GM19023 (cell line): ENCODE results near the gene RAMP3.
"Not testable (repeated sequence)": the region's sequence is repeated elsewhere in the genome, so short reads cannot be mapped to it uniquely, and the experiment has no call there.

Experiments
- ATAC-seq: cut with Tn5 transposase; IDR thresholded peaks from one replicate; pipeline ENCODE4 v1.9.1; 2021; ENCODE audit warnings: mild to moderate bottlenecking, moderate library complexity; ENCODE audit not compliant: unreplicated experiment

The RAMP3 gene

GRCh38 chr7:45131891-45132290 lies 25.7 kb upstream of the RAMP3 start:
- no peak for ATAC-seq

DNA sequence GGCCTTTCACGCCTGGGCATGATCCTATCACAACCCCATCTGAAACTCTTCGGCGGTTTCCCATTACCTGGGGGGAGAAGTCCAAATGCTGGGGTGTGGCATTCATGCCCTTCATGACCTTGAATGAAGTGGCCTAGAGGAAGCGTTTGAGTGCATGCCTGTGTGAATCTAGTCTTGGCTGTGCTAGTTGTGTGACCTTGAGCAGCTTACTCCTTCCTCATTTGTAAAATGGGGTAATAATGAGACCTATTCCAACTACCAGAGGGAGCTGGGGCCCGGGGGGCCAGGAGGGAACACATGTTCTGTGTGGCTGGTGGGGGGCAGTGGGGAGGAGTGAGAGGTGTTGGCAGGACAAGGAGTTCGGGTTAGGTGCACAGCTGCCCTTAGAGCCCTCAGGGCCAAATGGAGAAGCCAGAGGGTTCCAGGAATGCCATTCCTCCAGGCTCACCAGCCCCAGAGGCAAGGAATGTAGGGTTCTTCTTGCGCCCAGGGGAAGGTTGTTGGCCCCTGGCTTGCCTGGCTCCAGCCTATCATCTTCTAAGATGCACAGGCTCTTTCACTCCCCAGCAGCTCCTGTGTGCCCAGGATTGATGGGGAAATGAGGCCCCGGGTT lies 24.8 kb upstream of the RAMP3 start:
- no peak for ATAC-seq

- no peak for ATAC-seq
Observed at GRCh38 chr7:45133352-45133751, 24.2 kb upstream of the RAMP3 start.

DNA sequence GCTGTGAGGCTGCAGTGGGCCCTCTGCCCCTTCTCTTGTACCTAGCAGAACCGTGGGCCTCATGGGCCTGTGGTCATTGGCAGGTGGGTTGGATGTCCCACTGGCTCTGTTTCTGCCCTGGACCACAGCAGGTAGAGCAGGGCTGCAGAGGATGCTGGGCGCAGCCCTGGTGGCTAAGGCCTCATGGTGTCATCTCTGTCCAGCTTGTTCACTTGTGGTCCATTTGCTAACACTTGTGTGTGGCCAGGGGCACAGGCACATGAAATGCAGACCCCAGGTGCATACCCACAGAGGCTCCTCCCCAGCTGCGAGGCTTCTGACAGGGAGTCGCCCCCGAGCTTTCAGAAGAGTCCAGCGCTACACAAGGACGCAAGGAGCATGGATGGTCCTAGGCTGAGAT lies 23.7 kb upstream of the RAMP3 start:
- no peak for ATAC-seq

DNA sequence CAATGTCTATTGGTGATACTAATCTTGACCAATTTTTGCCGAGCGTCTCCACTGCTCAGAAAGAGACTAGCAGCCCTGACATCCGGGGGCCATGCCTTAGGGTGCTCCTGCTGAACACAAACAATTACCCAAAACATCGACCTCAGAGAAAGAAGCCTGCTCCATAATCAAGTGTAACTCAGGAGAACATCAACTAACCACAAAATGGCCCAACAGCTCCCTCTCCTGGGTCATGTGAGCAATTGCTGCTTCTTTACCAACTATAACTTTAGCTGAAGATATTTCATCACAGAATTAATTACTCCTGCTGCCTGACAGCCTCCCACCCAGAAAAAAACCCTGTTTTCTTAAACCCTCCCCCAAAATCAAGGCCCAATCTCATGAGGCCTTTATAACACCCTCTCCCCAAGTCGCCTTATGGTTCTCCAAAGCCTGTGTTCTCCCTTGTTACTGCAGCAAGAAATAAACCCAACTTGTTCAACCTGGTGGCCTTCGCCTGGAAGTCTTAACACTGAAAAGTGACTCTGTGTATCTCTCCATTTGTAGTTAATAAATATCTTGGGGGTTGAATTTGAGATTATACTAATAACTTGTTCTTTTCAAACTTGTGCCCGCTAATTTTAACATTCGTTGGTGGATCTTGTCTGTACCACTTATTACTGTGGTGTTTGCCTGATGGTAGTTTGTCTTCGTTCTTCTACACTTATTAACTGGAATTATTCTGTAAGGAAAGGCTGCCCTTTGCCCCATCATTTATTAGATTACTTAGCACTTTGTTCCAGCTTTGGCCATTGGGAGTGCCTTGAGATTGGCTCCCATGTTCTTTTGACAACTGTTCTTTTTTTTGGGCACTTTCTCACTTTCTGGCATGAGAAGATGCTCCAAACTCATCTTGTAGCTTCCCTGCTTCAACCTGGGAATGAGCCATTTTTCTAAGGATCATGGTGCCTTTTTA lies 21.2 kb upstream of the RAMP3 start:
- no peak for ATAC-seq

DNA sequence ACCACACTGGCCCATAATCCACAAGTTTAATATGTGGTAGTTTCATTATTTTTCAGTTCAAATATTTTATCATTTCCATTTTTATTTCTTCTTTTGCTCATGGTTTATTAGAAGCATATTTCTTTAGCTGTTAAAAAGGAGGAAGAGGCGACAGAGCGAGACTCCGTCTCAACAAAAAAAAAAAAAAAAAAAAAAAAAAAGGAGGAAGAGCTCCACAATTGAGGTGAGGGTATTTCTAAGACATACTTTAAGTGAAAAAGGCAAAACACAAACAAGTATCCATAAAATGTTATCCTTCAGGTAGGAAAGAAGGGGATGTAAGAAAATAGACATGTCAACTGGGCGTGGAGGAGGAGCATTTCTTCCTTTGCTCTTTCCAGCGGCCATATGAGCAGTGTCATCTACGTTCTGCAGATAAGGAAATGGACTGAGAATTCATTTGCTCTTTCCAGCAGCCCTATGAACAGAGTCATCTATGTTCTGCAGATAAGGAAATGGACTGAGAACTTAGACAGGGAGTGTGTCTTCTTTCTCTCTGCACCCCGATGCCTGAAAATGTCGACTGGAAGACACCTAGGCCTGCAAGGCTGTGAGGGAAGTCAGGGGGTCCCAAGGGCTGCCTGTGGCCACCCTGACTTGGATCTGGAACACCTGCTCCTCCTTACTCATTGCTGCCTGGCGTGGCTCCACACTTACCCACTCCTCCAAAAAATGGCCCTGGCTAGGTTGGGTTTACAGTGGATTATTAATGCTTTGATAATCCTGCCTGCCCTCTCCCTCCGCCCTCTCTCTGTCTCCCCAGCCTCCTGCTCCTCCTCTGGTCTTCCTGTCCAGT lies 18.9 kb upstream of the RAMP3 start:
- no peak for ATAC-seq

DNA sequence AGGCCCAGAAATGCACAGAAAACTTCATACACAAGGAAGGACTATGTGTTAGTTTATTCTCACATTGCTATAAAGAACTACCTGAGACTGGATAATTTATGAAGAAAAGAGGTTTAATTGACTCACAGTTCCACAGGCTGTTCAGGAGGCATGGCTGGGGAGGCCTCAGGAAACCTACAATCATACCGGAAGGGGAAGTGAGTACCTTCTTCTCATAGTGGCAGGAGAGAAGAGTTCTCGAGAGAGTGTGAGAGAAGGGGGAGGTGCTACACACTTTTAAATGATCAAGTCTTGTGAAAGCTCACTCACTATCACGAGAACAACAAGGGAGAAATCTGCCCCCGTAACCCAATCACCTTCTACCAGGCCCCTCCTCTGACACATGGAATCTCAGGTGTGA lies 16.8 kb upstream of the RAMP3 start:
- no peak for ATAC-seq

GRCh38 chr7:45143616-45144015 lies 14.0 kb upstream of the RAMP3 start:
- no peak for ATAC-seq

DNA sequence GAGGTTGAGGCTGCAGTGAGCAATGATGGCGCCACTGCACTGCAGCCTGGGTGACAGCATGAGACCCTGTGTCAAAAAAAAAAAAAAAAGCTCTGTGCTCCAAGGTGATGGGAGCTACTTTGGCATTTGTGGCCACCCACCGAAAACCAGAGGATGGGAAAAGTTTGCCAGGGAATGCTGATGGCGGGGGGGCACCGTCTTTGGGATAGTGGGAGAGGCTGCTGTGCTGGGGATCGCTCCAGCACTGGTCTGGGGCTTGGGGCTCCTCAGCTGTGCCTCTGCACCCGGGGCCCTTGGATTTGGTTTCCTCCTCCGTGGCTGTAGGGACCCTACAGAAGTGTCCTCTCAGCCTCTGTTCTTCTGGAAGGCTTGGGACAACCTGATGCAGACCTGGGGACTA lies 11.7 kb upstream of the RAMP3 start:
- no peak for ATAC-seq

GRCh38 chr7:45146531-45147379 lies 10.8 kb upstream of the RAMP3 start:
- ATAC-seq, result no peak

DNA sequence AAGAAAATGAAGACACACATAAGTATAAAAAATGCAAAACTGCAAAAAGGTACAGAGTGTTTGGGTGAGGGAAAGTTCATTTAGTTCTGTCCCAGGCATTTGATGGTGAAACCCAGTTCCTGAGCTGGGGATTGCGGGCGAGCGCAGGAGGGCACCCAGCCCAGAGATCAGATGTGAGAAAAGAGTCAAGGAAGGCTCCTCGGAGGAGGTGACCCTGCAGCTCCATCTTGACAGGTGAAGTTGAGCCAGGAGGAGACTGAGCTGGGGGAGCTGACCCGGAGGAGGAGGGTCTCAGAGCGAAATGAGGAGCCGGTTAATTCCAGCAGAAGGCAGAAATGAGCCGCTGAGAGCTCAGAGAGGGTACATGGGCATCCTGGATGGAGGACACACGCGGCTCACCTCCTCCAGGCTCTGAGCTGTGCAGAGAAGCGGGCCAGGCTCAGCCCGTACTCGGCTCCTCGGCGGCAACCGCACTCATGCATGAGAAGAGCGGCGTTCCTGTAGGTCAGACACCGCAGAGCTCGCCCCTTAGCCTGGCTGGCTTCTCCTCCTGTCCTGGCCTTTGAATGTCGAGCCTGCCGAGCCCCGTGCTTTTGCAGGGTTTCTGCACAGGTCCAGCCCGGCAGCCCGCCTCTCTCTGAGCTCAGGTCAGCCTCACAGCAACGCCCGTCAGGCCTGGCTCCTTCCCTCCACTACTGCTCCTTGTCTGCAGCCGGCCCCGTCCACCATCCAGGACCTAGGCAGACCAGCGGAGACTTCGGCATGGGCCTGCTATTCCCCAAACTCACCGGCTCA lies 9.5 kb upstream of the RAMP3 start:
- no peak for ATAC-seq

DNA sequence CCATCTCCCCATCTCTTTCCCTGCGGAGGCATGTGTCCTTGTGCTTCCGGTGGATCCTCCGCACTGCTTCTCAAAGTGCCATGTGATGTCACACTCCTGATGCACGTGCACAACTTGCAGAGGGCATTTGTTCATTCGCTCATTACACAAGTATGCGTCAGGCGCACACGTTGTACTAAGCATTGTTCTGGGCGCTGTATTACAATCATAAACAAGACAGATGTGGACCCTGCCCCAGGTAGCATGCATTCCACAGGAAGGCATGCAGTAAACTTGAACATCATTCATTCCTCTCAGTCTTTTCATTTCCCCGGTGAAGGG lies 9.0 kb upstream of the RAMP3 start:
- ATAC-seq, result no peak

DNA sequence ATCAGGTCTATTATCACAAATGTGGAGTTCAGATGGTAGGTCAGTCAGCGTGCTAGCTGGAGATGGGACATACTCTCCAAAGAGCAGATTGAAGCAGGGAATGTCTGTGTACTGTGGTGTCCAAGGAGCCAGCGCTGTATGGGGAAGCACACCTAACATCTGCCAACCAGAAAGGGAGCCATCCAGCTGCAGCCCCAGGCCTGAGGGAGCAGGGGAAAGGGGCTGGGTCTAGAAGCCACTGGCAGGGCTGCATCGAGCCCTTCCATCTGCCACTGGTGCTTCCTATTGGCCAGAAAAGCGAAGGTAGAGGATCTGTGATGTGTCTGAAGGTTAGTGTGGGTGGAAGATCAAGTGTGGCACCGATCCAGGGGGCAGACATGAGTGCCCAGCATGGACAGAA lies 8.0 kb upstream of the RAMP3 start:
- ATAC-seq, result no peak

GRCh38 chr7:45150199-45150598 lies 7.4 kb upstream of the RAMP3 start:
- ATAC-seq, result no peak

GRCh38 chr7:45151131-45151684 lies 6.4 kb upstream of the RAMP3 start:
- ATAC-seq, result no peak

- ATAC-seq, result no peak
Observed at GRCh38 chr7:45151967-45152366, 5.6 kb upstream of the RAMP3 start.

DNA sequence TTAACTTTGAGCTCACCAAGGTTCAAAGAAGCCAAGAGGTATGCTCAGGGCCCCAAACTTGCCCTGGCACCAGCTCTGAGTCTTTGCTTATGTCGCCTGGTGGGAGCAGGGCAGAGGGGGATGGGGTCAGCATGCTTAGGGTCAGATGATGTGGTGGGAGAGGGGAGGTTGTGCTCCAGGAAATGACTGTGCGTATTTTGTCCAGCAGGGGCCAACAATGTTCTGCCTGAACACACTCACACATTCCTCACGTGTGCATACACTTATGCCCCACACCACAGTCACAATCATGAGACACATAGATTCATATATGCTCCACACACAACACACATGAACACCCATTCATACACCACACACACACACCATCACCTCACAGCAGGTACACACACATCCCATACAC lies 4.4 kb upstream of the RAMP3 start:
- ATAC-seq, result no peak

- not testable (repeated sequence) for ATAC-seq
Observed at GRCh38 chr7:45153861-45154260, 3.7 kb upstream of the RAMP3 start.

DNA sequence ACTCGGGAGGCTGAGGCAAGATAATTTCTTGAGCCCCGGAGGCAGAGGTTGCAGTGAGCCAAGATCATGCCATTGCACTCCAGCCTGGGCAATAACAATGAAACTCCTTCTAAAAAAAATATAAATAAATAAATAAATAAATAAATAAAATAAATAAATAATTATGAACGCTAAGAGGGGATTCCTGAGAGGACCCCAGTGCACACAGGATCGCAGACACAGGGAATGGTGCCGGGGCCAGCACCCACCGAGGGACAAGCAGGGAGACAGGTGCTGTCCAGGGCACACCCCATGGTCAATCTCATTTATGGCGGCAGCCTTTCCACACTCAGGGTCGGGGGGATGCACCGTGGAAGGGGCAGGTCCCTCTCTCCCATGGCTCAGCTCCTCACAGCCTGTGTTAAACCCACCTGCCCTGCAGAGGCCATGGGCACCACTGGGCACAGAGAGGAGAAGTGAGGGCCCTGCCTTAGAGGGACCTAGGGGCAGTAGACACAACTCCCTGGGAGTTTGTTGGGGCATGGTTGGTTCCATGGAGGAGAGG lies 2.2 kb upstream of the RAMP3 start:
- no peak for ATAC-seq
